CD4-positive, alpha-beta T cell treated with Interleukin-15 for 4 hours (primary cell): ENCODE measurements around the gene ZBTB46.

Experiments
- DNase-seq: peaks from one replicate; pipeline ENCODE4 v3.0.0-alpha.2; 2020; ENCODE audit warnings: low spot score

The ZBTB46 gene

GRCh38 chr20:63693733-63694583 is 137.1 kb downstream of the ZBTB46 start:
- DNase-seq = no peak
